Central memory CD4-positive, alpha-beta T cell (primary cell): ENCODE data around the gene DIDO1.
"Not testable (repeated sequence)": the region's sequence is repeated elsewhere in the genome, so short reads cannot be mapped to it uniquely, and the experiment has no call there.

ENCODE experiments used
- DNase-seq: peaks from one replicate; pipeline ENCODE4 v3.0.0; 2022

Gene DIDO1

DNA sequence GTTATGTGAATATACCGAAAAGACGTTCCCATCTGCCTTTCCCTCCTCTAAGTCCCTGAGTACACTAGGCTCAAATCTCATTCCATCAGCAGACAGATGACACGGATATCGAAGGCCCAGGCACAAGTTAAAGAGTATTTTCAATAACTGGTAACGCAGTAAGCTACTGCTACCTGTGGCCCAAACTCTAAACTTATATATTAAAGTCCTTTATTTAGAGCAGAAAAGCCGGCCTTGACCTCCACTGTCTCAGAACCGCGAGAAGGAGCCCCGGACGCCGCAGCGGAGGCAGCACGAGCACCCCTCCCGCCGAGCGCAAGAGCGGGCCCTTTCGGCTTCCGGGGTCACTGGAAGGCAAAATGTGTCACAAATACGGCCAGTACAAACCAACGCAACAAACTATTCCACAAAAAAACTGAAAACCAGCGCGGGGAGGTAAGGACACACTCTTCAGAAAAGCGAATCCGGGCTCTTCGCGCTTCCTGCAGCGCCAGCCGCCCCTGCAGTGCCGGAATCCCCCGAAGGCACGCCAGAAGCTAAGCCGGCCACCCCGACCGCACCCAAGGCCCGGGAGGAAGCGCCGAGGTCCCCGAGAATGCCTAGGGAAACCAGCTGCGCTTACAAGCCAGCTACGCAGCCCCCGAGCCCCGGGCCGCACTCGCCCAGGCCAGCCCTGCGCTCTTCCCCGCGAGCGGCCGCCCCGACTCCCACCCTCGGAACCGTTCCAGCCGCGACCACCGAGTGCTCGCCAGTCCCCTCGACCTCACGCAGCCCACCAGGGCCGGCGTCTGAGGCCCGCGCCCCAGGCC lies 681 bp downstream of the DIDO1 start:
- DNase-seq = peak; percentile 49

DNA sequence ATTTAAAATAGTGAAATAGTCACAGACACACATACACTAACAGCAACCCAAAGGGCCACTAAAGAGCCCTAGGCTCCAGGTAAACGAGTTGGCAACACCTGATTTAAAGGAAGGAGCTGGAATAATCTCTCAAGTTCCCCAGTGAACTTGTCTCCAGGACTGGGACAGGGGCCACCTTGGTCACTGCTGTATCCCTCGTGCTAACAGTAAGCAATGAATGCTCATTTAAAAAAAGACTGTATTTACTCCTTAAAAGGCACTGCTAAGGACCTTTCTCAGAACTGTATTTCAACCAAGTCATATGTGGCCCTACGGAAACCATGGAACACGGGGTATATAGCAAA lies 1.3 kb downstream of the DIDO1 start:
- no peak for DNase-seq

GRCh38 chr20:62924442-62925075 lies 1.7 kb downstream of the DIDO1 start:
- no peak for DNase-seq

- no peak for DNase-seq
Observed at GRCh38 chr20:62923669-62924441, 2.5 kb downstream of the DIDO1 start.

- DNase-seq = not testable (repeated sequence)
Observed at GRCh38 chr20:62923059-62923668, 3.1 kb downstream of the DIDO1 start.

DNA sequence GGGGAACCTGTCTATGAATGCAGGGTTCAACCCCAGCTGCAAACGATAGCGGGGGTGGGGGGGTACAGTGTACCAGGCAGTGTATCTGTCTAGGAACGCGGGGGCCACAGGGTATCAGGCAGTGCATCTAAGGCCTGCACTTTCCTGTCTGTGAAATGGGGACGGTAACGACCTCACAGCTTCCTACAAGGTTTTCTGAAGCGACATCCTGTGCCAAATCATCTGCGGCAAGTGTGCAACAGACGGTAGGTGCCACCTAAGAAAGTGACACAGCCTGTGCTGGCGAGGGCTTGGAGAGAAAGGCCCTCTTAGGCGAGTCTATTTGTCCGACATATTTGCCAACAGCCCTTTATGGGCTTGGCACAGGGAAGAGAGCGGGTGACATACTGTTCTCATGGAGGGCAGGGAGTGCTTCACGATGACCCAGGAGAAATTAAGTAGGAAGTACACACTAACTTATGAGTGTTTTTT lies 3.8 kb downstream of the DIDO1 start:
- peak; percentile 42 for DNase-seq

DNA sequence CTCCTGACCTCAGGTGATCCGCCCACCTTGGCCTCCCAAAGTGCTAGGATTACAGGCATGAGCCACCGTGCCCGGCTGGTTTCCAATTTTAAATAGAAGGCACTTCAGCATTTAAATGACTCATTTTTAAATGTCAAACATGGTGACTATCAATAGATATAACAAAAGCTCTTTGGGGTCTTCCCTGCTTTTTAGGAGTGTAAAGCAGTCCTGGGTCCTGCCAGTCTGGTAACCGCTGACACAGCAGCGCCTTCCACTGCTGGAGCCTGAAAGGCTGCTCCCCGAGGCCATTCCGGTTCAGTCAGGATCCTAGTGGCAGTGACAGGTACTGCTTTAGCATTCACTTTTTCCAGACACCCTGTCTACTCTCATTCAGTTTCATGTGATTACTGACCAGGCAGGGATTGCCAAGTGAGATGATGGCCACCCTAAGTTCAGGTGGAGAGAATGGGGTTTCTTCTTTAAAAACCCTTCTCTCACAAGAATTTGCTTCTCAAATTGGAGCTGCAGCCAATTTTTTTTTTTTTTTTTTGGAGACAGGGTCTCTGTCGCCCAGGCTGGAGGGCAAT lies 5.1 kb downstream of the DIDO1 start:
- DNase-seq = peak; percentile 63

DNA sequence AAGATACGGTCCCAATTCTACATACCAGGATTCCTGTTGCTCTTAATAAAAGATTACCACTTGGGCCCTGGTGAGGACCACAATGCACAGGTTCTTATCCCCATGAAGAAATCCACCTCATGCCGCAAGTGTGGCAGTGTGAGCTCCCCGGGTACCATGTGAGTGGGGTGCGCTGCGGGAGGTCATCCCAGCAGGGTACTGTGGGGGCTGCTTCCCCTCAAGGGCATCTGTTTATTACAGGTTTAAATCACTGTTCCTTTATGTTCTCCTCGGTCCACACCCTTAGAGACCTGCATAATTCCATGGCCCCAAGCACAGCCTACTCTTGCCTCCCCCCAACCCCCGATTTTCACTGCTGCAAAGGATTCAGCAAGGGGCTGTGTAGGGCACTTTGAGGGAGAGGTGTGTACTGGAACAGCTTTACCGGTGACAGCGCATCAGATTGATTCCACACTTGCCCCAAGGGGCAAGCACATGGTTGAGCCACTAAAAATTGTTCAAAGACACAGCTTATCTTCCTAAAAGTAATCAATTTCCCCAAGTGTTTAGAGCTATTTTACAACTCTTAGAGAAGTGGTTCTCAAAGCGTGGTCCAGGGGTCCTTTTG lies 6.2 kb downstream of the DIDO1 start:
- no peak for DNase-seq

DNA sequence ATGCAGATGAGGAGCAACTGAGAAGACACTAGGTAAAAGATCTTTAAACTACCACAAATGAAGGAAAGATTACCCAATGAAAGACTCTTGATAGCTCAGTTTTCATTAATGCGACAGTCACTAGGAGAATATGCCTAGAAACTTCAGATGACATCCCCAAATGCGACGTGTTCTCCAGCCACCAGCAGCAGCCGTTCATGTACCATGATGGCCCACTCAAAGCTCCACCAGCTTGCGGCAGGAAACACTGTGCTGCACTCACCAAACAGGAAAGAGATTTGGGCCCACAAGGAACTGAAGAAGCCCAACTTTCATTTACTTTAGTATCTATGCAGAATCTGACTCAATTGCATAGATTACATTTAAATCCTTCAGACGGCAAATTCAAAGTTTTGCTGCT lies 7.5 kb downstream of the DIDO1 start:
- DNase-seq = peak; percentile 65

DNA sequence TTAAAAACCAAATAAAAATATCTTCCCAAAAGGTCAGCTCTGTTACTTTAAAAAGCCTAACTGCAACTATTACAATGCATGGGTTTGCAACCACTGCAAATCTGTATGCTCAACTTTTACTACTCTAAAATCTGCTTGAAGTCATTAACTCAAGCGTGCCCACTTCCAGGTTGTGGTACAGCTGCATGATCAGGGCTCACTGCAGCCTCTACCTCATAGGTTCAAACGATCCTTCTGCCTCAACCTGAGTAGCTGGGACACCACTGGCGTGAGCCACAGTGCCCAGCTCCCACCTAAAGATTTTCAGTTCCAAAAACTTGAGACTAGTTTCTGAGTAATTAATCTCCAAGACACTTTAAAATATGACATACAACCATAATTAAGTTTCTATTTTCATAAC lies 8.2 kb downstream of the DIDO1 start:
- no peak for DNase-seq

DNA sequence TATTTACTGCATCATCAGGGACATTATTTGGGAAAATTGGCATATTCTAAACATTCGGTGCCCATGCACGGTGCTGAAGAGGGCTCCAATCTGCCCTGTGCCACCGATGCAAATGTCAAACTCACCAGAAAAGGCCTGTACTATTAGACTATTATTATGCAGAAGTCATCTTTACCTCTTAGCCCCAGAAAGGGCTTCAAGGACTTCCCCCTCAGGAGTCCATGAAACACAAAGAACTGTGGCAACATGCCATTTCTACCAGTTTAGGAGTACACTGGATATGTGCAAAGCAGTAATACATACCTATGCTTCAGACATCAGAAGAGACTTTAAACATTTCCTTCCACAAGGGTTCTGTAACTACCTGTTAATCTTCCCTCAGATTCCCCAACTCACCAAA lies 8.6 kb downstream of the DIDO1 start:
- no peak for DNase-seq

- DNase-seq = no peak
Observed at GRCh38 chr20:62916703-62917476, 9.4 kb downstream of the DIDO1 start.

DNA sequence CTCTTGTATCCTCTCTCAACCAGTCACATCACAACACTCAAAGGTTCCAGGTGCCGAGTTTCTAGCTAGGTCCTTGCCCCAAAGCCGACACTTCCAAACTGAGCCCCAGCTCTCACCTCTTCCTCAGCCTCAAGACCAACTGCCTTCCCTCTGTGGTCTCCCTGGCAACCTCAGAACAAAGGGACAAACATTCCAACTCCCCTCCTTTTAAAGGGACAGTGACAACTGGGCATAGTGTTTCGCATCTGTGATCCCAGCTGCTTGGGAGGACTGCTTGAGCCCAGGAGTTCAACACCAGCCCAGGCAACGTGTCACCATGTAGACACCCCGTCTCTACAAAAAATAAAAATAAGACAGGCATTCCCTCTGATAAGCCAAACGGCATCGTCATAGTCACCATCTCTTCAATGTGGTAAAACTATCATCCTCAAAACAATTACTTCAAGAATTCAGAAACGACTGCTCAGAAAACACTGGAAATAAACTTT lies 11.3 kb downstream of the DIDO1 start:
- DNase-seq = no peak

DNA sequence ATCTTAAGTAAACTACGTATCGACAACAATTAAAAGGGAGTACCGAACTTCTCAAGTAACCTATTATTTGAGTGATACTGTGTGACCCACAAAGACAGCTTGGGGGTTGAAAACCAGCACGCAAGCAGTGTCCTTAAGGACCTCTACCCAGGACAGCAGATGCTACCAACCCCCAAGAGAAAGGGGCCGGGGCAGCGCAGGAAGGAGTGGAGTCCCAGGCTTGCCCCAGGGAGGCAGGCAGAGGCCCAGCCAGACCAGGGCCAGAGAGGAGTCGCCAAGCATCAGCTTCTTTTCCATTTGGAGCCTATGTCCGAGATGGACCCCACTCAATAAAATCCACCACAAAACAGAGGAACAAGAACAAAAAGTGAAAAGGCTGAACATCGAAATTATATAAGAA lies 11.9 kb downstream of the DIDO1 start:
- DNase-seq = no peak

DNA sequence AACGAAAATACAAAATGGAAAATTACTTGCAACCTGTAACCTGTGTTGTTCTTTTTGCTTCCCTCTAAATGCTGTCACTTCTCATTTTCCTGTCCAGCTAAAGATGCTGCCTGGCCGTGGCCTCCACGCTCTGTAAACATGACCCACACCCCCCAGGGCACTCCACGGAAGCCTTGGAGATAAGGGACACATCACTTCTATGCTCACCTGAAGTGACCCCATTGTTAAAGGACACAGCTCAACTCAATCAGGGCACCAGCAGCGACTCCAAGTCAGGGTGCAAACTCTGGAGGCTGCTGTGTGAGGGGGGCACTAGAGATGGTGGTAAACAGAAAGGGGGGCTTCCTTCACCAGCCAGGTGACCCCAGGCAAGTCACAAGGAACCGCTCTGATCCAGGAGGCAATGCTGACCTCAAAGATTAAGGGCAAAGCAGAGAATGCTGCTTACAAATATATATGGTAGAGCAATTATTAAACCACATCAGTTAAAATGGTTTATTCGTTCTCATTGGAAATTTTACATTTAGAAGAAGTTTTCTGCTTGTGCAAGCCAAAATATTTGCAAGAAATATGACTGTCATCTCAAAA lies 13.2 kb downstream of the DIDO1 start:
- DNase-seq = no peak

DNA sequence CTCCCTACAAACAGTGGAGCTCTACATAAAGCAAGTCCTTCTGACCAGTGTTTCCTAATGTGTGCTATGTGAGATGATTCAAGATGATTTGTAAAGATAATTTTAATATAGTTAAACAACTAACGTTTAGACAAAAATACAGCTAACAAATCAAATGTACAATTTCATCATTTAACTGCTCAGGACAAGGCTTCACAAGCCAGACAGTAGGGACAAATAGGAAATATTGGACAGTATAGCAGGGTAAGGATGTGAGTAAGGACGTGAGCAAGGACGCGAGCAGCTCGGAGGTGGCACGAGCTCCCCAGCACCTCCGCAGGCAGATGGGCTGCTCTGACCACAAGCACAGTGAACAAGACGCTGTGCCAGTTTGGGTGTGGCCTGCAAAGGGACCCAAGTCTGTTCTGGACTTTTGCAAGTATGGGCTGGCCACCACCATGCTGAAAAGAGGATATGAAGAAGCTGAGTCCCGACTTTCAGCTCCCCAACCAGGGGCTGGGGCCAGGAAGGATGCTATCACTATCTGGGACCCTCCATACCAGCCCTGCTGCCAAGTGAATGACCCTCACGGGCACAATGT lies 14.5 kb downstream of the DIDO1 start:
- no peak for DNase-seq

- DNase-seq = no peak
Observed at GRCh38 chr20:62910777-62911497, 15.4 kb downstream of the DIDO1 start.

DNA sequence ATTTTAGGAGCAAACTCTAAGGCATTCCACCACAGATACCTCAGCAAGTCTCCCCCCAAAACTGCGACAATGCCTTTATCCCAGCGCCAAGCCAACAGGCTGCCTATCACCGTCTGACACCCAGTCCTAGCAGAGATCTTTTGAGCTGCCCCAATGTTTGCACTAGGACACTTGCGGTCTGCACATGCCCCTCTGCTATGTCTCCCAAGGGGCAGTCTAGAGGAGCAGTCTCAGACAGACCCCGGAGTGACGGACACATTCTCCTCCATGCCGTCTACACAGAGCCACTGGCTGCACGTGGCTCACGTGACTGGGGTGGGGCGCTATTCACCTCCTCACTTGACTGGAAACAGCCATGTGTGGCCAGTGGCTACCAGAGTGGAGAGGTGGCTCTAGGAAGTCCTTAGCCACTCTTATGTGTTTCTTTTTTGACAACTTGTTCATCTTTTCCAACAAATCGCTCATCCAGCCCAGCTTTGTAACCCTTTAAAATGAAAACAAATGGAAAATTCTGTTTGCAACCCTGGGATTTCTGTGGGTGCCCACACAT lies 16.0 kb downstream of the DIDO1 start:
- DNase-seq = no peak

- no peak for DNase-seq
Observed at GRCh38 chr20:62908971-62909791, 17.1 kb downstream of the DIDO1 start.
